Keratinocyte (primary cell): Measurements from ENCODE around the gene PEX11A. TPM values are rescaled to one million over a fixed set of nuclear protein-coding genes. Genes with fewer than 3 reads are reported as not detected.

ENCODE experiments used
- DNase-seq: peaks from one replicate; pipeline ENCODE4 v3.0.0-alpha.2; 2011; ENCODE audit warnings: low read depth, missing footprints, low spot score
- FAIRE-seq: peaks from 2 replicates; lab custom pipeline; 2011; peaks lifted over from hg19 to GRCh38; lab: Jason Lieb, UNC
- H2AFZ ChIP-seq: 2 replicates; pipeline ENCODE4 v1.6.0; 2012; ENCODE audit warnings: low read length, control low read depth, inconsistent platforms; ENCODE audit not compliant: control insufficient read depth
- H3K27ac ChIP-seq: 2 replicates; pipeline ENCODE4 v1.5.1; 2011; ENCODE audit warnings: low read length; ENCODE audit not compliant: control insufficient read depth, insufficient read depth
- H3K27me3 ChIP-seq: 3 replicates; pipeline ENCODE4 v1.6.0; 2011; ENCODE audit warnings: low read length; ENCODE audit not compliant: control insufficient read depth, insufficient read depth; ENCODE audit errors: extremely low read depth
- H3K36me3 ChIP-seq, 2 experiments: 2 replicates in 1 of 2; 3 replicates in 1 of 2; pipeline ENCODE4 v1.5.1; 2011; ENCODE audit warnings: low read length in 2 of 2, mild to moderate bottlenecking in 1 of 2; ENCODE audit not compliant: control insufficient read depth in 2 of 2, insufficient read depth in 2 of 2; ENCODE audit errors: extremely low read depth in 1 of 2
- H3K4me1 ChIP-seq: 3 replicates; pipeline ENCODE4 v1.5.1; 2011; ENCODE audit warnings: low read length; ENCODE audit not compliant: control insufficient read depth, insufficient read depth; ENCODE audit errors: extremely low read depth
- H3K4me2 ChIP-seq: 3 replicates; pipeline ENCODE4 v1.6.0; 2011; ENCODE audit warnings: low read depth, low read length; ENCODE audit not compliant: control insufficient read depth, insufficient read depth; ENCODE audit errors: extremely low read depth
- H3K4me3 ChIP-seq, 3 experiments: fragments of 200-600 bp in 1 of 3; sonication (generic) in 1 of 3; 2 replicates in 2 of 3; 3 replicates in 1 of 3; pipeline ENCODE4 v1.5.1; 2011 to 2016; ENCODE audit warnings: low read length in 3 of 3, mild to moderate bottlenecking in 3 of 3, control low read depth in 2 of 3, inconsistent platforms in 1 of 3, low read depth in 1 of 3, mixed read lengths in 1 of 3, mixed run types in 1 of 3, moderate library complexity in 1 of 3; ENCODE audit not compliant: control insufficient read depth in 2 of 3, insufficient read depth in 2 of 3; ENCODE audit errors: extremely low read depth in 1 of 3
- H3K79me2 ChIP-seq: 2 replicates; pipeline ENCODE4 v1.6.0; 2012; ENCODE audit warnings: low read length; ENCODE audit not compliant: control insufficient read depth, insufficient read depth
- H3K9ac ChIP-seq: 3 replicates; pipeline ENCODE4 v1.6.0; 2011; ENCODE audit warnings: low read length; ENCODE audit not compliant: control insufficient read depth, insufficient read depth; ENCODE audit errors: extremely low read depth
- H3K9me1 ChIP-seq: 3 replicates; pipeline ENCODE4 v1.6.0; 2011; ENCODE audit warnings: low read length; ENCODE audit not compliant: control insufficient read depth, insufficient read depth; ENCODE audit errors: extremely low read depth
- H3K9me3 ChIP-seq: 2 replicates; pipeline ENCODE4 v1.5.1; 2012; ENCODE audit warnings: low read depth, low read length; ENCODE audit not compliant: control insufficient read depth
- H4K20me1 ChIP-seq: 3 replicates; pipeline ENCODE4 v1.6.0; 2011; ENCODE audit warnings: low read length; ENCODE audit not compliant: control insufficient read depth, insufficient read depth; ENCODE audit errors: extremely low read depth
- CTCF ChIP-seq, 3 experiments: IDR thresholded peaks in 1 of 3; conservative IDR thresholded peaks in 1 of 3; optimal IDR thresholded peaks in 1 of 3; 2 replicates in 2 of 3; 3 replicates in 1 of 3; pipeline versions ENCODE3 to v1.5.1; 2011; ENCODE audit warnings: low read length in 3 of 3, mild to moderate bottlenecking in 3 of 3, moderate library complexity in 2 of 3, control low read depth in 1 of 3, inconsistent platforms in 1 of 3; ENCODE audit not compliant: insufficient read depth in 2 of 3; ENCODE audit errors: extremely low read depth in 1 of 3
- EZH2 ChIP-seq: IDR thresholded peaks from one replicate; pipeline ENCODE4 v1.6.1; 2012; ENCODE audit warnings: inconsistent platforms, mild to moderate bottlenecking, low read length, moderate library complexity
- dilution Hi-C: fragments of 300-500 bp; cut with MboI; formaldehyde crosslinking; loops from one replicate; pipeline ENCODE4 v1.7.0; 2020; ENCODE audit warnings: low sequenced_read_pairs; ENCODE audit not compliant: extremely low pct_ligation_motif_present
- polyA plus RNA-seq, 5 experiments: library from polyadenylated mRNA; depleted of rRNA in 3 of 5; stranded (reverse) in 3 of 5; stranded (forward) in 1 of 5; unstranded in 1 of 5; fragments of >200 nt; gene quantifications; 1 replicate in 1 of 5; 2 replicates in 3 of 5; 3 replicates in 1 of 5; pipeline versions ENCODE4 v1.2.1 to v1.2.3, GENCODE V29; 2011 to 2012; ENCODE audit warnings: missing spikeins in 2 of 5, low read depth in 1 of 5, low replicate concordance in 1 of 5

Gene PEX11A
- polyA plus RNA-seq, 1 donor (not counting 4 experiments of a cell fraction or from before 2014, with no cell fraction given): 6.0 TPM

GRCh38 chr15:89723031-89723430 lies 32.5 kb upstream of the PEX11A start:
- dilution Hi-C loops: loop anchor here (25.0 kb wide), 1 partner anchor 111 kb away; no protein-coding TSS in a partner anchor
- Histone ChIP-seq H4K20me1 (no peaks in the 10 kb centered on the region), H3K4me1 (no peaks in the 10 kb centered on the region), H3K36me3 (no peaks in the 10 kb centered on the region), H3K27ac (no peak overlapping the region), H3K27me3 (no peaks in the 10 kb centered on the region), H3K4me2 (no peak overlapping the region), H3K9ac (no peak overlapping the region), H3K9me3 (peaks cover 3% of the 10 kb centered on the region), H3K4me3 (no peak overlapping the region), H3K9me1 (no peaks in the 10 kb centered on the region), H2AFZ (no peak overlapping the region), H3K79me2 (no peaks in the 10 kb centered on the region)
- DNase-seq (no peak), FAIRE-seq (no peak)
- no peak for TF ChIP-seq EZH2
- no peak for TF ChIP-seq CTCF (optimal IDR thresholded peaks at IDR 0.05 in 1 of 3, IDR thresholded peaks at IDR 0.05 in 1 of 3, conservative IDR thresholded peaks at IDR 0.05 in 1 of 3; ENCODE audit: extremely low read depth in 1 of 3, insufficient read depth in 2 of 3, low read length in 3 of 3)

GRCh38 chr15:89714775-89715174 lies 24.2 kb upstream of the PEX11A start:
- Histone ChIP-seq H3K27ac (no peak overlapping the region), H3K4me1 (no peaks in the 10 kb centered on the region), H3K27me3 (no peaks in the 10 kb centered on the region), H3K9ac (no peak overlapping the region), H4K20me1 (no peaks in the 10 kb centered on the region), H3K79me2 (no peaks in the 10 kb centered on the region), H3K9me3 (no peaks in the 10 kb centered on the region), H3K9me1 (no peaks in the 10 kb centered on the region), H2AFZ (no peak overlapping the region), H3K4me2 (no peak overlapping the region), H3K36me3 (no peaks in the 10 kb centered on the region), H3K4me3 (no peak overlapping the region)
- TF ChIP-seq EZH2 (no peak), CTCF (optimal IDR thresholded peaks at IDR 0.05 in 1 of 3, IDR thresholded peaks at IDR 0.05 in 1 of 3, conservative IDR thresholded peaks at IDR 0.05 in 1 of 3; ENCODE audit: extremely low read depth in 1 of 3, insufficient read depth in 2 of 3, low read length in 3 of 3) (no peak)
- dilution Hi-C loops: loop anchor here (25.0 kb wide), 1 partner anchor 102 kb away; no protein-coding TSS in a partner anchor
- FAIRE-seq: no peak
- no peak for DNase-seq
